ENCODE results near the gene SPTB. TPM values are rescaled to one million over a fixed set of nuclear protein-coding genes. Genes with fewer than 3 reads are reported as not detected.
A peak's percentile ranks its signal among the peaks of the same experiment; 100 is the strongest.

The SPTB gene
- total RNA-seq, 2 experiments from 2014 or later = 0.03 to 0.08 TPM

GRCh38 chr14:64891839-64892375 lies 12.2 kb upstream of the SPTB start:
- peak in 8 of 14 experiments; percentile 11 to 81 (median 37) for DNase-seq
- peaks cover 0 to 4% of the 10 kb centered on the region in 2 experiments for H3K27me3 ChIP-seq (ENCODE audit: control insufficient read depth in 1 of 2, insufficient read depth in 2 of 2, low read length in 2 of 2)
- no peaks in the 10 kb centered on the region for H3K4me1 ChIP-seq (ENCODE audit: insufficient read depth, low read length)
- peak; percentile 72 for TF ChIP-seq CTCF (IDR thresholded peaks at IDR 0.05)
- no peaks in the 10 kb centered on the region for H3K36me3 ChIP-seq (ENCODE audit: insufficient read depth, low read length)
- Mint-ChIP-seq H3K4me3 (no peak overlapping the region), H3K4me1 (ENCODE audit: low read depth) (peaks cover 5% of the 10 kb centered on the region), H3K36me3 (ENCODE audit: low read depth) (no peaks in the 10 kb centered on the region), H3K9me3 (no peaks in the 10 kb centered on the region), H3K27me3 (peaks cover 13% of the 10 kb centered on the region), H3K27ac (no peak overlapping the region)
- intact Hi-C loops (cut with DNase I, micrococcal nuclease) = loop anchor here (5.0 kb wide), 4 partner anchors 70 to 550 kb away; no protein-coding TSS in a partner anchor
- H3K4me3 ChIP-seq (ENCODE audit: low read length) = no peak overlapping the region
- ChIA-PET POLR2A (interaction anchor here (1.0 to 2.9 kb wide), 6 partner anchors 8 to 95 kb away, joined by 3 to 14 read pairs (median 8); partner anchors contain the start of genes CHURC1, FNTB and SPTB), CTCF (interaction anchor here (0.6 to 4.7 kb wide), 28 partner anchors 9 to 548 kb away, joined by 3 to 37 read pairs (median 4); partner anchors contain the start of genes CHURC1, FNTB, PLEKHG3 and SPTB)
- no peaks in the 10 kb centered on the region for H3K9me3 ChIP-seq (ENCODE audit: control insufficient read depth in 1 of 2, insufficient read depth in 1 of 2, low read length in 2 of 2)
- ATAC-seq (ENCODE audit: poor library complexity) = peak; percentile 97
- H3K27ac ChIP-seq (ENCODE audit: low read depth in 1 of 2, low read length in 2 of 2) = no peak overlapping the region

- H3K27ac Mint-ChIP-seq = no peak overlapping the region
Observed at GRCh38 chr14:64891173-64891838, 11.6 kb upstream of the SPTB start.

GRCh38 chr14:64889352-64889751 lies 9.6 kb upstream of the SPTB start:
- Histone ChIP-seq H3K4me1 (ENCODE audit: insufficient read depth, low read length) (no peaks in the 10 kb centered on the region), H3K27me3 (ENCODE audit: control insufficient read depth in 1 of 2, insufficient read depth in 2 of 2, low read length in 2 of 2) (peaks cover 0 to 4% of the 10 kb centered on the region in 2 experiments), H3K36me3 (ENCODE audit: insufficient read depth, low read length) (no peaks in the 10 kb centered on the region), H3K27ac (ENCODE audit: low read depth in 1 of 2, low read length in 2 of 2) (no peak overlapping the region), H3K9me3 (ENCODE audit: control insufficient read depth in 1 of 2, insufficient read depth in 1 of 2, low read length in 2 of 2) (no peaks in the 10 kb centered on the region), H3K4me3 (ENCODE audit: low read length) (no peak overlapping the region)
- Mint-ChIP-seq H3K9me3 (no peaks in the 10 kb centered on the region), H3K36me3 (ENCODE audit: low read depth) (no peaks in the 10 kb centered on the region), H3K27me3 (peaks cover 26% of the 10 kb centered on the region), H3K4me3 (no peak overlapping the region), H3K4me1 (ENCODE audit: low read depth) (peaks cover 5% of the 10 kb centered on the region), H3K27ac (no peak overlapping the region)
- DNase-seq = no peak
- no peak for TF ChIP-seq CTCF (IDR thresholded peaks at IDR 0.05)
- ChIA-PET CTCF (interaction anchor here (4.7 kb wide), 1 partner anchor 66 kb away, joined by 37 read pairs; no protein-coding TSS in a partner anchor), POLR2A (no interaction called here)
- intact Hi-C loops (cut with DNase I, micrococcal nuclease) = no loop called here
- no peak for ATAC-seq (ENCODE audit: poor library complexity)

More at GRCh38 chr14:64891173-64891838, 11.6 kb upstream of the SPTB start:
- no peak for ATAC-seq (ENCODE audit: poor library complexity)
- no peak overlapping the region for H3K27ac ChIP-seq (ENCODE audit: low read depth in 1 of 2, low read length in 2 of 2)
- no peak for TF ChIP-seq CTCF (IDR thresholded peaks at IDR 0.05)
- H3K36me3 Mint-ChIP-seq (ENCODE audit: low read depth) = no peaks in the 10 kb centered on the region
- no peak for DNase-seq
- H3K4me1 Mint-ChIP-seq (ENCODE audit: low read depth) = peaks cover 5% of the 10 kb centered on the region
- H3K4me3 ChIP-seq (ENCODE audit: low read length) = no peak overlapping the region
- peaks cover 16% of the 10 kb centered on the region for H3K27me3 Mint-ChIP-seq
- no peaks in the 10 kb centered on the region for H3K36me3 ChIP-seq (ENCODE audit: insufficient read depth, low read length)
- CTCF ChIA-PET = interaction anchor here (0.7 to 4.7 kb wide), 25 partner anchors 9 to 461 kb away, joined by 3 to 37 read pairs (median 4); partner anchors contain the start of genes CHURC1, FNTB, PLEKHG3 and SPTB
- no peaks in the 10 kb centered on the region for H3K4me1 ChIP-seq (ENCODE audit: insufficient read depth, low read length)
- POLR2A ChIA-PET = interaction anchor here (1.0 to 2.9 kb wide), 6 partner anchors 9 to 95 kb away, joined by 3 to 14 read pairs (median 8); partner anchors contain the start of genes CHURC1, FNTB and SPTB
- no peaks in the 10 kb centered on the region for H3K9me3 ChIP-seq (ENCODE audit: control insufficient read depth in 1 of 2, insufficient read depth in 1 of 2, low read length in 2 of 2)
- no peaks in the 10 kb centered on the region for H3K9me3 Mint-ChIP-seq
- intact Hi-C loops (cut with DNase I, micrococcal nuclease) = loop anchor here (5.0 kb wide), 4 partner anchors 69 to 549 kb away; no protein-coding TSS in a partner anchor
- peaks cover 0 to 4% of the 10 kb centered on the region in 2 experiments for H3K27me3 ChIP-seq (ENCODE audit: control insufficient read depth in 1 of 2, insufficient read depth in 2 of 2, low read length in 2 of 2)
- no peak overlapping the region for H3K4me3 Mint-ChIP-seq

Measured in CD4-positive, alpha-beta T cell (primary cell).